ENCODE results near the gene ATP5PF. TPM values are rescaled to one million over a fixed set of nuclear protein-coding genes. Genes with fewer than 3 reads are reported as not detected.

Gene ATP5PF
- total RNA-seq, 6 experiments from 2014 or later: 118 to 212 (median 140) TPM

GRCh38 chr21:25767921-25768320 lies 33.2 kb upstream of the ATP5PF start:
- DNase-seq (no peak), ATAC-seq (no peak)
- Histone ChIP-seq H3K9me3 (no peaks in the 10 kb centered on the region), H3K4me1 (peaks cover 0 to 4% (median 0%) of the 10 kb centered on the region in 4 donors), H3K4me3 (no peak overlapping the region), H3K27ac (no peak overlapping the region), H3K36me3 (peaks cover 0 to 45% (median 6%) of the 10 kb centered on the region in 4 donors), H3K27me3 (no peaks in the 10 kb centered on the region)
- intact Hi-C loops (cut with DNase I): no loop called here
- TF ChIP-seq POLR2A (IDR thresholded peaks at IDR 0.05): no peak
- TF ChIP-seq, protein P1, sequence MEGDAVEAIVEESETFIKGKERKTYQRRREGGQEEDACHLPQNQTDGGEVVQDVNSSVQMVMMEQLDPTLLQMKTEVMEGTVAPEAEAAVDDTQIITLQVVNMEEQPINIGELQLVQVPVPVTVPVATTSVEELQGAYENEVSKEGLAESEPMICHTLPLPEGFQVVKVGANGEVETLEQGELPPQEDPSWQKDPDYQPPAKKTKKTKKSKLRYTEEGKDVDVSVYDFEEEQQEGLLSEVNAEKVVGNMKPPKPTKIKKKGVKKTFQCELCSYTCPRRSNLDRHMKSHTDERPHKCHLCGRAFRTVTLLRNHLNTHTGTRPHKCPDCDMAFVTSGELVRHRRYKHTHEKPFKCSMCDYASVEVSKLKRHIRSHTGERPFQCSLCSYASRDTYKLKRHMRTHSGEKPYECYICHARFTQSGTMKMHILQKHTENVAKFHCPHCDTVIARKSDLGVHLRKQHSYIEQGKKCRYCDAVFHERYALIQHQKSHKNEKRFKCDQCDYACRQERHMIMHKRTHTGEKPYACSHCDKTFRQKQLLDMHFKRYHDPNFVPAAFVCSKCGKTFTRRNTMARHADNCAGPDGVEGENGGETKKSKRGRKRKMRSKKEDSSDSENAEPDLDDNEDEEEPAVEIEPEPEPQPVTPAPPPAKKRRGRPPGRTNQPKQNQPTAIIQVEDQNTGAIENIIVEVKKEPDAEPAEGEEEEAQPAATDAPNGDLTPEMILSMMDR (IDR thresholded peaks at IDR 0.05): no peak
- WGBS (ENCODE audit: insufficient coverage, low coverage, low lambda C conversion rate, missing lambda C conversion rate): 79% methylated on average over 3 of the region's 3 CpGs

GRCh38 chr21:25764065-25764464 lies 29.4 kb upstream of the ATP5PF start:
- H3K4me1 ChIP-seq: no peaks in the 10 kb centered on the region
- intact Hi-C loops (cut with DNase I): no loop called here
- ATAC-seq (no peak), DNase-seq (no peak)
- no peaks in the 10 kb centered on the region for H3K27me3 ChIP-seq
- no peak overlapping the region for H3K27ac ChIP-seq
- TF ChIP-seq POLR2A (IDR thresholded peaks at IDR 0.05): no peak
- TF ChIP-seq, protein P1 (IDR thresholded peaks at IDR 0.05): no peak
- H3K36me3 ChIP-seq: peaks cover 0 to 68% (median 16%) of the 10 kb centered on the region in 4 donors
- no peaks in the 10 kb centered on the region for H3K9me3 ChIP-seq
- WGBS (ENCODE audit: insufficient coverage, low coverage, low lambda C conversion rate, missing lambda C conversion rate): 79% methylated on average over 3 of the region's 3 CpGs
- H3K4me3 ChIP-seq: no peak overlapping the region

DNA sequence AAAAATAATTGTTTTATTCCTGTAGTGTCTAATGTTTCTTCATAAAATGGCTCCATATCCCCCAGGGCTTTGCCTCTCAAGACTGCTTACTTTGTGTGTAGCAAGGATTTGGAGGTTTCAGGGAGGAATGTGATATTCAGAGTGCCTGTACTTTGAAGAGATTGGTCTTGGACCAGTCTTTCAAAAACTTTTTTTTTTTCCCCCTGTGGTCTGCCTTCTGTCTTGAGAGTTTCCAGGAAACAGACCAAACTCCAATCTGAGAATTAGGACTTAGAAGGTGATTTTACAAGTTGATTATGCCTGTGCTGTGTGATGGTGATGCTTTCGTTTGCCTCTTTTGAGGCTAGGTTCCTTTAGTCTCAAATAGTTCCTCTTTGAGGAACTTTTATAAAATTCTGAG lies 26.0 kb upstream of the ATP5PF start:
- intact Hi-C loops (cut with DNase I): no loop called here
- ATAC-seq: no peak
- peaks cover 0 to 69% (median 20%) of the 10 kb centered on the region in 4 donors for H3K36me3 ChIP-seq
- no peaks in the 10 kb centered on the region for H3K27me3 ChIP-seq
- no peaks in the 10 kb centered on the region for H3K4me1 ChIP-seq
- no peak overlapping the region for H3K4me3 ChIP-seq
- H3K27ac ChIP-seq: no peak overlapping the region
- 73% methylated on average over 1 of the region's 1 CpG for WGBS (ENCODE audit: insufficient coverage, low coverage, low lambda C conversion rate, missing lambda C conversion rate)
- H3K9me3 ChIP-seq: no peaks in the 10 kb centered on the region
- no peak for DNase-seq
- TF ChIP-seq POLR2A (IDR thresholded peaks at IDR 0.05): no peak
- TF ChIP-seq, protein P1 (IDR thresholded peaks at IDR 0.05): no peak

DNA sequence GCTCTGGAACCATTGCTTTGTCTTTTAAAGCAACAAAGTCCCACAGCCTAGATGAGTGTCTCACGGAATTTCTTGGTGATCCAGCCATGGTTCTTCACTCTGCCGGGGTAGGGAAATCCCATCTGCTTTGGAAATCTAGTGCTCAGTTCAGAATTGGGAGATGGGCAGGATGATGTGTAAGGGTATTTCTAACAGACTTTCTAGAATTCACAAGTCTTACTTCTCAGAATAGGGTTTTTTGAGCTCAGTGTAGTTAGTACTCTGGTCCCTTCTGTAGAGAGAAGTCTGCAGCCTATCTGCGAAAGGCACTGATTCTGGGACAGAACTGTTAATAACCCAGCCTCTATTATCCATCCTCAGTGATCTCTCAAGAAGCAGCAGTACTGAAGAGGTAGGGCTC lies 25.4 kb upstream of the ATP5PF start:
- peaks cover 0 to 63% (median 17%) of the 10 kb centered on the region in 4 donors for H3K36me3 ChIP-seq
- WGBS (ENCODE audit: insufficient coverage, low coverage, low lambda C conversion rate, missing lambda C conversion rate): 89% methylated on average over 3 of the region's 3 CpGs

More for the DNA sequence above, 25.4 kb upstream of the ATP5PF start:
- intact Hi-C loops (cut with DNase I): no loop called here
- TF ChIP-seq, protein P1 (IDR thresholded peaks at IDR 0.05): no peak
- no peak for TF ChIP-seq POLR2A (IDR thresholded peaks at IDR 0.05)
- DNase-seq (no peak), ATAC-seq (no peak)
- H3K27me3 ChIP-seq: no peaks in the 10 kb centered on the region
- H3K9me3 ChIP-seq: no peaks in the 10 kb centered on the region
- no peak overlapping the region for H3K4me3 ChIP-seq
- no peak overlapping the region for H3K27ac ChIP-seq
- no peaks in the 10 kb centered on the region for H3K4me1 ChIP-seq
